GM21367 (cell line): ENCODE measurements around the gene TTC28.

ENCODE experiments used
- ATAC-seq: cut with Tn5 transposase; IDR thresholded peaks from one replicate; pipeline ENCODE4 v1.9.1; 2021; ENCODE audit not compliant: unreplicated experiment

Gene TTC28

DNA sequence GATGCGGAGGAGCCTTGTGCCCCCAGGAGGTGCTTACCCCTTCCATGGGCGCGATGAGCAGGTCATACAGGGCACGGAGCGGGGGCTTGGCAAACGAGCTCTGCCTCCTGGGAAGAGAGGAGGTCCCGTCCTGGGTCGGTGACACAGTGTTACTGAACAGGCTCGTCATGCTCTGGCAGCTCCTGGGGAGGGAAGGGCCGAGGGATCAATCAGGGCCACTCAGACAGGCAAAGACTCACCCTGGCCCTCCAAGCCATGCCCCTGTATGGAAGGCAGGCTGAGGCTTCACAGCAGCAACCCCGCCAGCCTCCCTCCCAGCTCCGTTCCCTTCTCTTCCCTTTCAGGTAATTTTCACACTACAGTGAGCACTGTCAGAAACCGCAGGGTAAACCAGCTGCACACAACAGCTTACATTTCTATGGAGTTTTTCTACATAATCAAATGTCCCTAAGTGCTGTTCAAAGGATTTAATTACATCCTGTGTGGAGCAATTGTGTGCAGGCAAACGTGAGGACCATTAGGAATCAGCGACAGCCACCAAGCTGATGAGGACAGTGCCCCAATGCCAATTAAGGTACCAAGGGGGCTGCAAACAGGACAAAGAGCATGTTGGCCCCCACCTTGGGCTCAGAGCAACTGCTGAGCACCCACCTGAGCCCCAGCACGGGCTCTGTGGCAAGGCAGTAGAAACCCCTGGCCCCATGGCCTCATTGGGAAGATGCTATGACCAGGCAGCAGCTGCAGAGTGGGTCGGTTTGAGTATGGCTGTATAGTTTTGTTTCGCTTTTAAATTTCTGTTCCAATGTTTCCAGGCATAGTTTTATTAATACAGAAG, 665.2 kb downstream of the TTC28 start:
- no peak for ATAC-seq

DNA sequence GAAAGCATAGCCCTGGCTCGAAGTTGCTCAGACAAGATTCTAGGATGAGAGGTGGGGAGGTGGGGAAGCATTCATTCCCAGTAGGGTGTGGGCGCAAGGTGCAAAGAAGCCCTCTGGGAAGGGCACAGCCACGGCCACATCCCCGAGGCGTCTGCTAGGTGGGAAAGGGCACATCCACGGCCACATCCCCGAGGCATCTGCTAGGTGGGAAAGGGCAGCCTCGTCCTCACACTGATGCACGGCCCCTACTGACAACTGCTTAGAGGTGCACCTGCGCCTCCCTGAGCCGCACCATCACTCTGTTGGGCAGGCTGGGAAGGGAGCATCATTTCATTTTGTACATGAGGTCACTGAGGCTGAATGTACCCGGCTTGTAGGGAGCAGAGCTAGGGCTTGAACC, 666.0 kb downstream of the TTC28 start:
- ATAC-seq, result no peak

DNA sequence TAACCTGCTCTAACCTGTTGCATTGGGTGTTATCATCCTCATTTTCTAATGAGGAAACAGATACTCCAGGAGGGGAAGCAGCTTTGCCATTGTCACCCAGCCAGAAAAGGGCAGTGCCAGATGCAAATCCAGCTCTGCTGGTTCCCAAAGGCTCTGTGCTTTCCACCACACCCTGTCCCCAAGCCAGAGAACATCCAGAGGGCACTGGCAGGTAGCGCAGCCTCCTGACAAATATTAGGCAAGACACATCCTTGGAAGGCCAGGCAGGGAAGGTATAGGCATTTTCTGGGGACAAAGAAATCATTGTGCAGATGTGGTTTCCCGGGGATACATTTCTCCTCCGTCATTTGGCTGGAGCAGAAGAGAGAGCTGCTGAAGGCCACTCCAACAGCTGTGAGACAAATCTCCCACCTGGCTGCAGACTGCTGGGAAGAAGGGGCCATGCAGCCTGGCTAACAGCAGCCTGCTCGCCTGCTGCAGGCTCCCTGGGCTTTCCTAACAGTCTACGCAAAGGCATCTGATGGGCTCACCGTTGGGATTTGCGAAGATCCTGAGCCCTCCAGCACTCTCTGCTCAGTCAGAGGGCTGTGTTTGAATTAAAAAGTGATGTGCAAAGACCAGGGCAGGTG, 666.7 kb downstream of the TTC28 start:
- no peak for ATAC-seq

DNA sequence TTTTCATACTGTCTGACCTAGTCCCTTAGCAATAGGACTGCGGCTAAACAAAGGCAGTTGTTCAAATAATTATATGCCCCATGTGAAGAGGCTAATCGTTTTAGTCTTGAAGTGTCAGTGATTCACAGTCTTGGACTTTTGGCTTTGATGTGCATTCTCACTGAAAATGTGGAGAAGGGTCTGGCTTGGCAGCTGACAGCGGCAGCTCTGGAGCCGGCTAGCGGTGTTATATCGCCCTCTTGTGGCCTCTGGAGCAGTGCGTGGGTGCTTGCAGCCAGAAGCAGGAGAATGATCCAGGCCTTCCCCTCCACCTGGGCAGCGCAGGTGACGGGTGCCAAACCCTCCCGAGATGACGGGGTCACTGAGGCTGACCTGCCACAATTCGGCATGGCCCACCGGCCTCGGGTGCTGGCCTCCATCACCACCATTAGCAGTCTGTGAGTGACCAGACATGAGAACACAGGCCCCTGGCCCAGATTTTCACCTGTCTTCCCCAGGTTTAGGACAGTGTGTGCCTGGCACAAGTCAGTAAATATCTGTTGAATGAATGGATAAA, 670.3 kb downstream of the TTC28 start:
- no peak for ATAC-seq

DNA sequence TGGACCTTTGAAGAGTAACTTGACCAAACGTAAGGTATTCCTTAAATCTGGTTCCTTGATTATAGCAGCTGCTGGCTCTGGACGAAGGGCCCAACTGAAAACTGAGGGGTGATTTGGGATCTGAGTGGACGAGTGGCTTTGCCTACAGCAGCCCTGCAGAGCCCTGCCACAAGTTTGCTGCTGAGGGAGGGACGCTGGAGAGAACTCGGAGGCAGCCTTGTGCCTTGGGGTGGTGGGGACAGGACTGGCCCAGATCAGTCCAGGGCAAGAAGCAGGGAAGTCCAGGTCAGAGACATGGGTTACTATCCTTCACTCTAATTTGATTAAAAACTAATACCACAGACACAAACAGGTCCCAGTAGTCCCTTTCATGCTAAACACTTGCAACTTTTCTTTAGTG, 671.0 kb downstream of the TTC28 start:
- ATAC-seq, result no peak

DNA sequence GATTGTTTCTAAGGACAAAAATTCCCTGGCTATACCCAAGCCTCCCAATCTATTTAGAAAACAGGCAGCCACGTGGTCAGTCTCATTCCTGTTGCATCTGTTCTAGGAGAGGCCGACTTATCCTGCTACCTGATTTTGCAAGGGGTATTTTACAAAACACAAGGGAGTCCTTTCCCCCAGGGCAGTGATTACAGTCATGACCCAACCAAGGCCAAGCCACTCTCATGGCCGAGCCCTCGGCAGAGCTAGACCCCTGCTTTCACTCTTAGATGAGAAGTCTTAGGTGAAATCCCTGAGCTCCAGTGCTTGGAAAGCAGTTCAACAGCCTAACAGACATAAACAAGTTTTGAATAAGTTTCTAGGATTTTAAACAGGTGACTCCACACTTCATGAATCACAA, 671.6 kb downstream of the TTC28 start:
- no peak for ATAC-seq

DNA sequence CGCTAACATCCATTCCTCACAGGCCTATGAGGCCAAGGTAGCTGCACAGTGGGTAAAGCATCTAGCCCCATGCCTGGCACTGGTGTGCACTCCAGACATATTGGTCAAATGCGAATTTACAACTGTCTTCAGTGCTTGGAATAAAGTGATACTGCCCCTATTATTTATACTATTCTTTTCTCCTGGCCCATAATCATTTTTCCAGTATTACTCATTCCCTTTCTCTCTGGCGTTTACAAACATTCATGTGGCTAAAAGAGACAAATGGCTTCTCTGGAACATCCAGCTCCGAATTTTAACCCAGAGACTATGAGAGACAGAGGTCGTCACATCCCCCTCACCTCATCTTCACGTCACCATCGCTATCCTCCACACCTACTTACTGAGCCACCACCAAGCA, 673.4 kb downstream of the TTC28 start:
- no peak for ATAC-seq

DNA sequence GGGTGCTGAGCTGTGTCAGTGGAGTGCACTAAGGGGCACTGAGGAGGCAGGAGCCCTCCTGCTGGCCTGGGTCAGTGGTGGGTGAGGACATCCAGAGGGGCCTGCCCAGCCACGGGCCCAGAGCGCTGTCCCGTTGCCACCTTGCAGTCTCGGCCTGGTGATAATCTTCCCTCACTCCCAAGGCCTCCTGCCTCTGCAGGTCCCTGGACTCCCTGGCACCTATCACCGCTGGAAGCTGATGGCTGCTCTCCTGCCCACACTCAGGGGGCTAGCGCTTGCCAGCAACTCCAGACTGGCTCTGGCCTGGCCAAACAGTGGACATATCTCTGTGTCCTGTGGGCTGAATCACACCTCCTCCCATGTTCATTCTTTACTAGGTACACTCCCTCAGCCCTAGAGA, 674.1 kb downstream of the TTC28 start:
- no peak for ATAC-seq

DNA sequence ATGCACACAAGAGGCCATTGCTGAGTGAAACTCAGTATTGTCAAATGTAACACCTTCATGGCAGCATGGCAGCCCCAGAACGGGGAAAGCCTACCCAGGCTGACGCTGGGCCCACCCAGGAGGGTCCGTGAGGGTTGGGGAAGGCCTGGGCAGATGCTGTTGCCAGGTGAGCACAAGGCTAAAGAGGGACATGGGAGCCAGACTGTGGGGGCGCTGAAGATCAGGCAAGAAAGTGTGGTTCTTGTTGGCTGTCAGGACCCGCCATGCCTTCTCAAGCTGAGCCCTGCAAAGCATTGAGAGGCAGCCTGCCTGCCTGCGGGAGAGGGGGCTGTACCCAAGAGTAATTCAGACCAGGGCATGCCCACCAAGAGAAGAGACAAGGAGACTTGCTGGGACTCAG, 675.6 kb downstream of the TTC28 start:
- ATAC-seq, result no peak

DNA sequence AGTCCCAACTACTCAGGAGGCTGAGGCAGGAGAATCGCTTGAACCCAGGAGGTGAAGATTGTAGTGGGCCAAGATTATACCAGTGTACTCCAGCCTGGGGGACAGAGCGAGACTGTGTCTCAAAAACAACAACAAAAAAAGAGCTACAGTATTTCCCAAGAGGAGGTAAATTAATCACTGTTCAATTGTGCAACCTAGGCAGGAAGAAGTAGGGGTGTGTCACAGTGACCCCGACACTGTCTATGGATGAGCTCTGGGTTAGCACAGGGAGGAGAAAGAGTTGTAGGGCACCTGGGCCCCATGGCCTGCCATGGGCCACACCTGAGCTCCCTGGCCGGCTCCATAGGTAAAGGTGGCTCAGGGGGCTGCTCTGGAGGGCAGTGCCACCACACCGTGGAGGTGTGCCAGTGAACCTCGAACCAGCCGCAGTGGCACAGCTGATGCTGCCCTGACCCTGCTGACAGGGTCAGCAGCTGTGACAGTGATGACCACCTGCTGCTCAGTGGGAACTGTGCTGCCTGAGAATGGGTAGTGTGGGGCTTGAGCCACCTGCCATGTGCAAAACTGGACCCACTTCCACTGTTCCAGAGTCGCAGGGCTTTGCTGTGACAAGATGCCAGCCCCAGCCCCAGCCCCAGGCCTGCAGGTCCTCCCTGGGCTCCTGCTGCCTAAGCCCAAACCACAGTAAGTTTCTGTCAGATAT, 676.6 kb downstream of the TTC28 start:
- no peak for ATAC-seq

DNA sequence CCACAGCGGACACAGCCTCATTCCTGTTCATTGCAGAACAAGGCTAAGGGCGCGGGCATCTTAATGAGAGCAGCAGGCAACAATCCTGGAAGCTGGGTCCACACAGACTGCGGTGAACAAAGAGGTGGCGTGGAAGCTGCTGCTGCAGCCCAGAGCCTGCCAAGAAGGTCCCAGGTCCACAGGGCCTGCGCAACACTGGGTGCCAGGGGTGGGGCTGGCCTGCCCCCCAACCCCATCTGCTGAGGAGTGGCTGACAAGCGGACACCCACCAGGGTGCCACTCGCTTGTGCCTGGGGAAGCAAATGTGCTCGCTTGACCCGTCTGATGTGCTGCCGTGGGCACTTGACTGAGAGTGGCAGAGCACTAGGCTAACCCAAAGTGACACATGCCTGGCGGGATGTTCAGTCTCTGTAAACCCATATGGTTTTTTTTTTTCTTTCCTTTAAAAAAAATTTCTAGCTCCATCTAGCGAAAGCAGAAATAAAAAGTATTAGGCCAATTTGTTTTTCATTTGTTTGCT, 677.4 kb downstream of the TTC28 start:
- no peak for ATAC-seq

DNA sequence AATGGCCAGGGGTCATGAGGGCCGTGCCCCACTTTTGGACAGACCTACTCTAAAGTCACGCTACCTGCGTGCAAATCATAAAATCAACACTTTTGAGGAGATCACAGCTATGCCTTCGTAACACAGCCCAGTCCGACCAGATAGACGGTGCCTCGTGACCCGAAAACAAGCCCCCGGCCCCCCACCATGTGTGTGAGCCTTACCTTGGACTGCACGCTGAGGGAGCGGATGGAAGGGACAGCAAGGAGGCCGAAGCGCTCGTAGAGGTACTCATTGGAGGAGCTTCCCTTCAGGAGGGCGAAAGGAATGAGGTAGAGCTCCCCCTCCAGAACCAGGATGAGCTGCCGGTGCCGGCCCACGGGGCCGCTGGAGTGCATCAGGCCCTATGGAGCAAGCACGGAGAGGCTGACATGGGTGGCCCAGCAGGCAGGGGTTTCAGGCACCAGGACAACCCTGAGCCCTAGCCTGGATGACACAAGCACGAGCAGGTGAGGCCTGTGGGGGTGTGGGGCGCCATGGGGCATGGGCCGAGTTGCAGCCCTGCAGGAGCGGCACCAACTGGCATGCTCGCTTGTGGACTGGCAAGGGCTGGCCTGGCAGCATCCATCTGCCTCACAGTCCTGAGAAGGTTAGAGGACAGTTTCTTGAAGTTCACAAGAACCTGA, 678.3 kb downstream of the TTC28 start:
- no peak for ATAC-seq

DNA sequence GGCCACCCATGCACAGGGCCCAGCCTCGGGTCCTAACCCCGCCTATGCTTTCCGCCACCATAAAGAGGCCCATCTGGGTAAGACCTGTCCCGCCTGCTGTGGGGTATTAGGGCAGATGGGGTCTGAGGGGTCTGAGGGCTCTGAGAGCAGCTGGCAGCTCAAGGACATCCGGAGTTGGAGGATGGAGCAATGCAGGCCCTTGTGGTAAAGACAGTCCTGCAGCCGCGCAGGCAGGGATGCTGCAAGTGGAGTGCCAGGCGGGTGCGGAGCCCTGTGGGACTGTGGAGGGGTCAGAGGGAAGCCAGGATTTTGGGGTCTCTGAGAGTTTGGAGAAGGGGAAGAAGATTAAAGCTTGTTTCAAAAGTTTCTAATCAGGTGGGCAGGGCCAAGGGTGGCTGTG, 679.3 kb downstream of the TTC28 start:
- no peak for ATAC-seq

DNA sequence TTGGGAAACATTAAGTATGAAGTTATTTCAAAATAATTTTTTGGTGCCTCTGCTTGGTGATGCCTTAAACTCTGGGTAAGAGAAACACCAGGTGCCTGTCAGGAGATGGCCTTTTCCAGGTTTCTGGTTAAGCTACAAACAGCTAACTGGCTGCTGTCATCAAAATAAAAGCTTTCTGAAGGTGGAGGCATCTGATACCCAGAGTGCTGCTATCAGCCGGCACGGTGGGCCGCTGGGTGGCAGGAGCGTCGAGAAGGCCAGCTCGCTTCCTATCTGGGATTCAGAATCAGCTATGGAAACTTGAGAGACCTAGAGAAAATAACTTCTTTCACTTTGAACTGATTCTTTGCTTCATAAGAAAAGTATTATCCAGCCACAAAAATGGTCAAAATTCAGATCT, 679.8 kb downstream of the TTC28 start:
- no peak for ATAC-seq

DNA sequence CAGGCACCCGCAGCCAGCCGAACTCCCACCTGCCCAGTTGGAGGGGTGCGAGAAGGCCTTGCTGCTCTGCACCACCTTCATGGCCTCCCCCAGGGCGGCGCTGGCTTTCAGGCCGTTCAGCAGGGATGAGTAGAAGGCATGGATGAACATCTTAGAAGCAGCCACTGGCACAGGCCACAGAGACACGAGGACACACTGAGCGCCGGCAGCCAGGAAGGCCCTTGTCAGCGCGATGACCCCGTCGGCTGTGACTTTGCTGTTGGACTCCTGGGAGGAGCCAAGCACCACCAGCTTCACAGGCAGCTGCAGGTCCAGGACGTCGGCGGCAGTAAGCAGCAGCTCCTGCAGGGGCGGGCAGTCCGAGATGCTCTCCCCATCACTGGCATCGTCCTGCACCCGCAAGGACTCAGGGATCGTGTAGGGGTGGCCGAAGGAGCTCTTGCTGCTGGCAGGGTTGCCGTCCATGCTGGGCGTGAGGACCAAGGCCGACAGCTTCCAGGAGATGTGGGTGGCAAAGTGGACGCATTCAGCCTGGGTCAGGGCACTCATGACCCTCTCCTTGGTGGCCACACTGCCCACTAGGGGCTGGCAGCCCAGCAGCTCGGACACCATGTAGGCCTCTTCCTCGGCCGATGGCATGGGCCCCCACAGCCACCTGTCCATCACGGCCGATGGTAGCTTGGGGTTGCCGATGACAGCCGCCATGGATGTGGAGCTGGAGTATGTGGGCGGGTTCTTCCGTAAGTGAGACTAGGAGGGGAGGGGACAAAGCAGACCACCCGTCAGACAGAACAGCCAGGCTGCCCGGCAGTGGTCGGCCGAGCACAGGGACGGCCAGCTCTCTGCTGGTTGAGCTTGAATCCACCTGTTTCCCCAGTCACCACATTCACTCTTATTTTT, 680.9 kb downstream of the TTC28 start:
- ATAC-seq, result no peak

DNA sequence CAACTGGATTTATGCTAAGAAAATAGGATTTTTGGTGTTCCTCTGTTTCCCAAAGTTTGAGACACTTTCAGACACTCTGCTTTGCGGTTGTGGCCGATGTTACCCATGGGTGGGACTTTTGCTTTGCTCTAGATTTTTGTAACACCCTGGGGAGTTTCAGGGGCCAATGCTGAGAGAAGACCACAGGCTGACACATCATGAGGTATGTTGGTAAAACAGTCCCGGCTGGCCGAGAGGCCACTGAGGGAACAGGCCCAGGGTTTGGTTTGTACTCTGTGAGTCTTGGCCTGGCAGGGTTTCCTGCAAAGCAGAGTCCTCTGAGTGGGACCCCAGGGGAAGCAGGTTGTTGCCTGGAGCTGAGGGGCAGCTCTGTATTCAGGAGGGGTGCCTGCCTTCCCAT, 682.1 kb downstream of the TTC28 start:
- no peak for ATAC-seq

DNA sequence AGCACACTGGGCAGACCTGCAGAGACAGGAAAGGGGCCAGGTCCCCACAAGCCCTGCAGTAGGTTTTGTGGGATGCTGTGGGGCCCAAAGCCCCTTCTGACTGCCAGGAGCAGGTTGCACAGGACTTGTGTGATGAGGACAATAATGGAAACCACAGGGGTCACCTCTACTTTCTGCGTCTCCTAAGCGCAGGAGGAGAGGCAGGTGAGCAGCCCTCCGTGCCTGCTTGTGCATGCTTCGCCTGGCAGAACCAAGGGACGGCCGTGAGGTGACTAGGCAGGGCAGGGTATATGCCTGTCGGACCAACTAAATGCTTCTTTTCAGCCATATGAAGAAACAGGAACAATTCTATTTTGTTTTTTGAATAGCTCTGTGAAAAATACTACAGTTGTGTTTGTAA, 682.7 kb downstream of the TTC28 start:
- ATAC-seq, result no peak

DNA sequence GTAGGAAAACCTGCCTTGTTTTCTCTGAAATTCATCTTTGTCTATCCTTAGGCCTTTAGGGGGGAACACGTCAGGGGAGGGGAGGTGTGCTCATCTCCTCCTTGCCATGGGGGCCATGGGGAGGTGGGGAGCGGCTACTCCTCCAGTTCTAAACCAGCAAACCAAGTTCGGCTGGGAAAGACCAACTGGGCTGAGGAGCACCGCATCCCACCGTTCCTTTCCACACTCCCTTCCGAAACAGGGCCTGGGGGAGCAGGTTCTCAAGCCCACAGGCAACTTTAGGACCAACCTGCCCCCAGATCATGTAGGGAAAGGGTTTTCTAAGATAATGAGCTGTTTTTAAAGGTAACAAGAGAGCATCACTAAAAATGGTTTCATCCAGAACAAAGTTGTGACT, 683.1 kb downstream of the TTC28 start:
- no peak for ATAC-seq

DNA sequence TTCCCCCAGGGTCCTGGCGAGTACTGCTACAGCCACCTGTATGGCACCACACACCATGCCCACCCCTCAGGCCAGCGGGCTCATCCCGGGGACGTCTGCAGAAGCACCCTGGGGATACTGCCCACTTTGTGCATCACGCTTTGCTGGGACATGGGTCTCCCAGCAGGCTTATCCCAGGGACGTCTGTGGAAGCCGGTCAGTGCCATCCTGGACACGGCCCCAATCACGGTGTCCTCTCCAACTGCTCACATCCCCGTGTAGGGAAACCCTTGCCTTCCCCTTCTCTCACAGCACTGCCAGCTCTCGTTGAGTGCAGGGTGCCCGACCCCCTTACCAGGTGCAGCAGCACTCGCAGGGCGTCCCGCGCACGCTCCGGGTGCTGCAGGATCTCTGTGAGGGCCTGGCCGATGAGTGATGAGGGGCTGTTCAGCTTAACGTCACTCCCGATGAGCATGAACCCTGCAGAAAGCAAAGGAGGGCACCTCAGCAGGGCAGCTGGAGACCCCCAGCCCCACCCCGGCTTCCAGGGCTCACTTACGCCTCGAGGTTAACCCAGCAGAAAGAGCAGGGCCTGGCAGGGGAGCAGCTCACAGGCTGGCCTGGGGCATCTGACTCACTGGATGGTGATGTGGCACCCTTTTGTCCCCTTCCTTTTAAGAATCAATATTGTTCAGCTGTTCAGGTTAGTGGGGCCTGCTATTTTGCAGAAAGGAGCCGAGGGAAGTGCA, 683.7 kb downstream of the TTC28 start:
- ATAC-seq, result no peak
